Fibroblast of lung (primary cell): ENCODE results near the gene ST6GALNAC4. TPM values are rescaled to one million over a fixed set of nuclear protein-coding genes. Genes with fewer than 3 reads are reported as not detected.

ENCODE experiments used
- DNase-seq, 2 donors: peaks; one replicate each; pipeline versions ENCODE4 v3.0.0 to v3.0.0-alpha.2; 2010; ENCODE audit warnings: low read depth in 2 of 2
- H2AFZ ChIP-seq: 2 replicates; pipeline ENCODE4 v1.5.1; 2012; ENCODE audit warnings: low read length, control low read depth, inconsistent platforms
- H3K27ac ChIP-seq: 2 replicates; pipeline ENCODE4 v1.5.1; 2011; ENCODE audit warnings: low read length, control low read depth; ENCODE audit not compliant: insufficient read depth
- H3K27me3 ChIP-seq: 2 replicates; pipeline ENCODE4 v1.5.1; 2011; ENCODE audit warnings: mild to moderate bottlenecking, low read length; ENCODE audit not compliant: control insufficient read depth, insufficient read depth
- H3K36me3 ChIP-seq: 2 replicates; pipeline ENCODE4 v1.5.1; 2011; ENCODE audit warnings: low read length; ENCODE audit not compliant: control insufficient read depth, insufficient read depth
- H3K4me1 ChIP-seq: 2 replicates; pipeline ENCODE4 v1.5.1; 2011; ENCODE audit warnings: low read length; ENCODE audit not compliant: control insufficient read depth, insufficient read depth; ENCODE audit errors: extremely low read depth
- H3K4me2 ChIP-seq: 2 replicates; pipeline ENCODE4 v1.5.1; 2011; ENCODE audit warnings: low read length, control low read depth; ENCODE audit not compliant: insufficient read depth; ENCODE audit errors: extremely low read depth
- H3K4me3 ChIP-seq, 4 experiments: fragments of 200-600 bp in 1 of 4; sonication (generic) in 1 of 4; replicated peaks in 1 of 4; 2 replicates each; pipeline ENCODE4 v1.5.1; 2011 to 2016; ENCODE audit warnings: low read length in 4 of 4, low read depth in 3 of 4, mild to moderate bottlenecking in 3 of 4, control low read depth in 2 of 4, inconsistent platforms in 1 of 4, mixed read lengths in 1 of 4; ENCODE audit not compliant: insufficient read depth in 1 of 4; ENCODE audit errors: control extremely low read depth in 1 of 4
- H3K79me2 ChIP-seq: 2 replicates; pipeline ENCODE4 v1.5.1; 2012; ENCODE audit warnings: mild to moderate bottlenecking, low read length, inconsistent platforms; ENCODE audit not compliant: control insufficient read depth, insufficient read depth
- H3K9ac ChIP-seq: 2 replicates; pipeline ENCODE4 v1.5.1; 2011; ENCODE audit warnings: mild to moderate bottlenecking, low read length, control low read depth; ENCODE audit not compliant: insufficient read depth
- H3K9me3 ChIP-seq: 2 replicates; pipeline ENCODE4 v1.5.1; 2012; ENCODE audit warnings: low read depth, low read length; ENCODE audit not compliant: control insufficient read depth, insufficient read depth
- H4K20me1 ChIP-seq: 2 replicates; pipeline ENCODE4 v1.5.1; 2011; ENCODE audit warnings: low read length; ENCODE audit not compliant: control insufficient read depth, insufficient read depth; ENCODE audit errors: extremely low read depth
- EZH2 ChIP-seq: IDR thresholded peaks from 2 replicates; pipeline ENCODE4 v1.5.1; 2012; ENCODE audit warnings: low read length, control low read depth, mild to moderate bottlenecking; ENCODE audit errors: missing control alignments
- polyA plus RNA-seq, 2 donors: library from polyadenylated mRNA; depleted of rRNA in 1 of 2; stranded (reverse) in 1 of 2; unstranded in 1 of 2; fragments of >200 nt; gene quantifications; 2 replicates each; pipeline ENCODE4 v1.2.1, GENCODE V29; 2011 to 2012; ENCODE audit warnings: missing spikeins in 1 of 2
- total RNA-seq: library from RNA; depleted of rRNA; stranded (reverse); fragments of >200 nt; gene quantifications from 2 replicates; pipeline ENCODE4 v1.2.1, GENCODE V29; 2014
- TF ChIP-seq, protein P1 (sequence below), 2 donors: IDR thresholded peaks in 1 of 2; conservative IDR thresholded peaks in 1 of 2; 1 replicate in 1 of 2; 2 replicates in 1 of 2; pipeline ENCODE4 v1.5.1; 2011 to 2012; ENCODE audit warnings: low read length in 2 of 2, control low read depth in 1 of 2, inconsistent platforms in 1 of 2, low read depth in 1 of 2, mild to moderate bottlenecking in 1 of 2

Gene ST6GALNAC4
- total and polyA plus RNA-seq, 2 donors (not counting 1 experiment from before 2014, with no cell fraction given) = 16.4 to 28.1 TPM

DNA sequence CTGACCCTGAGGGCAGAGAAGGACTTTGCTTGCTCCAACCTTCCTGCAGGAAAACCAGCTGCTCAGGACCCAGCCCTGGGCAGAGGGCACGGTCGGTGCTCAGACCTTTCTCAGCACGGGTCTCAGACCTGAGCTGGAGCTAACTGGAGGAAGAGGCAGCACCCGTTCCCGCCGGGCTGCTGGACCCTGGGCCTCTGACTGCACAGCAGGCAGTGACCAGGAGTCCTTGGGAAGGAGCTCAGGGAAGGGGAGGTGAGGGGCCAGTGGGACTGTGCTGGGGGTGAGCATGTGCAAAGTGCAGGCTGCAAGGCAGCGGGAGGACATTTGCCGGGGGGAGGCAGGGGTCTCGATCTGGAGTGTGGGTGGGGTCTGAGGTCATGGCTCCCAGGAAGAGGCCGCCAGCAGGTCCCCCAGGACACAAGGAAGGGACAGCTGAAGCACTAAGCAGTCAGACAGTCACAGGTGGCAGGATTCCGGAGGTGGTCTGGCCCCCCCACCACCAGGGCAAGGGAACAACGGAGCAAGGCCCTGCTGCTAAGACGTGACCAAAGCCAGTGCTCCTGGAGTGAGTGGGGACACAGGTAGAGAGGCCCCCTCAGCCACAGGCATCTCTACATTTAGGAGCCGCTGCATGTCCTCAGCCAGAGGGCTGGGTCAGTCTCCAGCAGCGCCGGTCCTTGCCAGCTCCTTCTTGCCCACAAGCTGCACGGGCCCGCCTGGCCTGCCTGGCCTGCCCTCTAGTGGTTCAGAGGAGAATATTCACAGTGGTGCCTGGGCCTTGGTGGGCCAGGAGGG is 25.6 kb upstream of the ST6GALNAC4 start:
- Histone ChIP-seq H3K27me3 (no peaks in the 10 kb centered on the region), H3K4me2 (no peak overlapping the region), H3K79me2 (peaks cover under 1% of the 10 kb centered on the region), H2AFZ (no peak overlapping the region), H3K4me1 (no peaks in the 10 kb centered on the region), H3K4me3 (no peak overlapping the region), H3K36me3 (peaks cover 10% of the 10 kb centered on the region), H3K9ac (no peak overlapping the region), H4K20me1 (no peaks in the 10 kb centered on the region), H3K9me3 (no peaks in the 10 kb centered on the region), H3K27ac (no peak overlapping the region)
- peak; percentile 53 to 75 for DNase-seq
- TF ChIP-seq, protein P1, sequence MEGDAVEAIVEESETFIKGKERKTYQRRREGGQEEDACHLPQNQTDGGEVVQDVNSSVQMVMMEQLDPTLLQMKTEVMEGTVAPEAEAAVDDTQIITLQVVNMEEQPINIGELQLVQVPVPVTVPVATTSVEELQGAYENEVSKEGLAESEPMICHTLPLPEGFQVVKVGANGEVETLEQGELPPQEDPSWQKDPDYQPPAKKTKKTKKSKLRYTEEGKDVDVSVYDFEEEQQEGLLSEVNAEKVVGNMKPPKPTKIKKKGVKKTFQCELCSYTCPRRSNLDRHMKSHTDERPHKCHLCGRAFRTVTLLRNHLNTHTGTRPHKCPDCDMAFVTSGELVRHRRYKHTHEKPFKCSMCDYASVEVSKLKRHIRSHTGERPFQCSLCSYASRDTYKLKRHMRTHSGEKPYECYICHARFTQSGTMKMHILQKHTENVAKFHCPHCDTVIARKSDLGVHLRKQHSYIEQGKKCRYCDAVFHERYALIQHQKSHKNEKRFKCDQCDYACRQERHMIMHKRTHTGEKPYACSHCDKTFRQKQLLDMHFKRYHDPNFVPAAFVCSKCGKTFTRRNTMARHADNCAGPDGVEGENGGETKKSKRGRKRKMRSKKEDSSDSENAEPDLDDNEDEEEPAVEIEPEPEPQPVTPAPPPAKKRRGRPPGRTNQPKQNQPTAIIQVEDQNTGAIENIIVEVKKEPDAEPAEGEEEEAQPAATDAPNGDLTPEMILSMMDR (conservative IDR thresholded peaks at IDR 0.05 in 1 of 2, IDR thresholded peaks at IDR 0.05 in 1 of 2; ENCODE audit: low read depth in 1 of 2, low read length in 2 of 2) = peak; percentile 78 to 83
- TF ChIP-seq EZH2 = no peak

DNA sequence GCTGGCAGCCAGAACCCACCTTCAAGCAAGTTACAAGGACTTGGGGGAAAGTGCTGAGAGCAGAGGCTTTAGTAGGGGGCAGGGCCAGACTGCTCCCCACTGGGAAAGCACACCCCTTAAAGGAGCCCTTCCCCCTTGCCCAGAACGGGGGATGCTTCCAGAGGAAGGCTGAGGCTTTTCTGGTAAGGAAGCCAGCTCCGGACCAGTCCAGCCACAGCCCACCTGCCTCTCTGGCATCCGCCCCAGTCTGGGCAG is 25.0 kb upstream of the ST6GALNAC4 start:
- no peak overlapping the region for H3K9ac ChIP-seq
- H2AFZ ChIP-seq = no peak overlapping the region
- no peak for TF ChIP-seq EZH2
- TF ChIP-seq, protein P1 (conservative IDR thresholded peaks at IDR 0.05 in 1 of 2, IDR thresholded peaks at IDR 0.05 in 1 of 2; ENCODE audit: low read depth in 1 of 2, low read length in 2 of 2) = no peak
- H3K79me2 ChIP-seq = peaks cover 6% of the 10 kb centered on the region
- DNase-seq = no peak
- H3K36me3 ChIP-seq = peaks cover 10% of the 10 kb centered on the region
- no peak overlapping the region for H3K4me2 ChIP-seq
- no peaks in the 10 kb centered on the region for H3K27me3 ChIP-seq
- H3K4me3 ChIP-seq = no peak overlapping the region
- no peaks in the 10 kb centered on the region for H4K20me1 ChIP-seq
- H3K4me1 ChIP-seq = no peaks in the 10 kb centered on the region
- H3K9me3 ChIP-seq = no peaks in the 10 kb centered on the region
- H3K27ac ChIP-seq = no peak overlapping the region

DNA sequence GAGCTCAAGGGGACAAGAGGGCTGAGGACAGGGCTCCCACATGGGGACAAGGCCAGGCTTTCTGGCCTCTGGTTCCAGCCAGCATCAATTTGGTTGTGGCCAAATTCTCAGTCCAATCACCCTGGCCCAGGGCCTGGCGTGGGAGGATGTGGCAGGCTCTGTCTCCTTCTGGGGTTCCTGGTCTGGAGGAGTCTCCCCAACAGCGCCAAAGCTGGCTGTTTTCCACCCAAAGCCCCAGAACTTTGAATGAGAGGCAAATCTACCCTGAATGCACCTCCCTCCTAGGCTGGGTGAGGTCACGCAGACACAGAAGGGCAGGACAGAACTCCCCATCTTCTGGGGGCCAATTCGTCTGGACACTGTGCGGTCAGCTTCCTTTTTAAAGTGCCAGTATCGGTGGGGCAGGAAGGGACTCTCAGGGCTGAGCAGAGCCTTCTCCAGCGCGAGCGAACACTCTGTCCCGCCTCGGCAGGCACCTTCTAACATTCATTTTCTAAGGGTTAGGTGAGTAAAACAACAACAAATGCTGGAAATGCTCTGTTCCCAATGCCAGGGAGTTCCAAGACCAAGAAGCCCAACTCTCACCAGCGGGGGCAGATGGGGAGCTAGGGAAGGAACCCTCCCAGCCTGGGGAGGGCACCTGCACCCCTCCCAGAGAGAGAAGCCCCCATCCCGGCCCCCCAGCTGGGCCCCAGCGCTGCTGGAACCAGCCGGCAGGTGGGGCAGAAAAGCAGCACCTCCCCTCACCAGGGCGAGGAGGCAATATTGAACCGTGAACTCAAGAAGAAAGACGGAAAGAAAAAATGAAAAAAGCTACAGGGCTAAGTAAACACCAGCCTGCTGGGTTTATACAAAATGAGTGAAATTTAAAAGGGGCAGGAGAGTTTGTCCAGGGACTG is 24.5 kb upstream of the ST6GALNAC4 start:
- Histone ChIP-seq H4K20me1 (no peaks in the 10 kb centered on the region), H3K36me3 (peaks cover 12% of the 10 kb centered on the region), H3K27me3 (no peaks in the 10 kb centered on the region), H3K79me2 (peaks cover 12% of the 10 kb centered on the region), H3K4me1 (peaks cover 3% of the 10 kb centered on the region), H3K4me2 (no peak overlapping the region), H3K27ac (no peak overlapping the region), H3K4me3 (no peak overlapping the region), H2AFZ (no peak overlapping the region), H3K9ac (no peak overlapping the region), H3K9me3 (no peaks in the 10 kb centered on the region)
- no peak for DNase-seq
- TF ChIP-seq EZH2 = no peak
- TF ChIP-seq, protein P1 (conservative IDR thresholded peaks at IDR 0.05 in 1 of 2, IDR thresholded peaks at IDR 0.05 in 1 of 2; ENCODE audit: low read depth in 1 of 2, low read length in 2 of 2) = no peak
